Hepatic stellate cell (primary cell): ENCODE measurements around the gene VAPA.
A peak's percentile ranks its signal among the peaks of the same experiment; 100 is the strongest.
"Not testable (repeated sequence)": the region's sequence is repeated elsewhere in the genome, so short reads cannot be mapped to it uniquely, and the experiment has no call there.

Experiments
- DNase-seq: peaks from one replicate; pipeline ENCODE4 v3.0.0; 2011; ENCODE audit warnings: low spot score

The VAPA gene

GRCh38 chr18:9886005-9886348 is 27.8 kb upstream of the VAPA start:
- DNase-seq, result no peak

- DNase-seq, result no peak
Observed at GRCh38 chr18:9887992-9888391, 25.8 kb upstream of the VAPA start.

GRCh38 chr18:9890196-9890595 is 23.6 kb upstream of the VAPA start:
- no peak for DNase-seq

GRCh38 chr18:9890957-9891356 is 22.9 kb upstream of the VAPA start:
- DNase-seq, result no peak

GRCh38 chr18:9891515-9891914 is 22.3 kb upstream of the VAPA start:
- not testable (repeated sequence) for DNase-seq

GRCh38 chr18:9894454-9895068 is 19.3 kb upstream of the VAPA start:
- no peak for DNase-seq

- no peak for DNase-seq
Observed at GRCh38 chr18:9897129-9897528, 16.7 kb upstream of the VAPA start.

GRCh38 chr18:9897787-9898291 is 16.0 kb upstream of the VAPA start:
- DNase-seq, result not testable (repeated sequence)

GRCh38 chr18:9898792-9899549 is 14.8 kb upstream of the VAPA start:
- DNase-seq, result no peak

- not testable (repeated sequence) for DNase-seq
Observed at GRCh38 chr18:9899550-9899930, 14.3 kb upstream of the VAPA start.

GRCh38 chr18:9900699-9901098 is 13.1 kb upstream of the VAPA start:
- no peak for DNase-seq

GRCh38 chr18:9901377-9901776 is 12.4 kb upstream of the VAPA start:
- no peak for DNase-seq

- not testable (repeated sequence) for DNase-seq
Observed at GRCh38 chr18:9902264-9902663, 11.6 kb upstream of the VAPA start.

GRCh38 chr18:9902832-9903231 is 11.0 kb upstream of the VAPA start:
- no peak for DNase-seq

- peak; percentile 12 for DNase-seq
Observed at GRCh38 chr18:9905401-9905922, 8.4 kb upstream of the VAPA start.

GRCh38 chr18:9906481-9906880 is 7.3 kb upstream of the VAPA start:
- no peak for DNase-seq

- no peak for DNase-seq
Observed at GRCh38 chr18:9907867-9908266, 5.9 kb upstream of the VAPA start.

GRCh38 chr18:9910071-9910470 is 3.7 kb upstream of the VAPA start:
- DNase-seq, result no peak

GRCh38 chr18:9910661-9911060 is 3.2 kb upstream of the VAPA start:
- DNase-seq, result no peak

GRCh38 chr18:9911226-9911625 is 2.6 kb upstream of the VAPA start:
- DNase-seq, result no peak

GRCh38 chr18:9912285-9912684 is 1.5 kb upstream of the VAPA start:
- DNase-seq, result not testable (repeated sequence)

- DNase-seq, result no peak
Observed at GRCh38 chr18:9913151-9913525, 678 bp upstream of the VAPA start.

GRCh38 chr18:9914334-9914583 is 443 bp downstream of the VAPA start:
- no peak for DNase-seq
